Neural cell (in vitro differentiated cells): ENCODE results near the gene MTHFD1L. TPM values are rescaled to one million over a fixed set of nuclear protein-coding genes. Genes with fewer than 3 reads are reported as not detected.

Experiments used
- H2AFZ ChIP-seq: fragments of 200-600, 300-800 bp; sonication (generic), shearing (Covaris generic); 2 replicates; pipeline ENCODE4 v1.6.0; 2014; ENCODE audit warnings: low read depth, mild to moderate bottlenecking, antibody characterized with exemption, low read length, moderate library complexity
- H3F3A ChIP-seq: fragments of 200-600 bp; shearing (Covaris generic); 2 replicates; pipeline ENCODE4 v1.6.1; 2016; ENCODE audit warnings: mild to moderate bottlenecking, moderate library complexity, mixed read lengths, antibody characterized with exemption, low read length; ENCODE audit not compliant: insufficient read depth, poor library complexity, severe bottlenecking
- H3K27ac ChIP-seq: fragments of 200-600, 300-800 bp; sonication (generic), shearing (Covaris generic); 2 replicates; pipeline ENCODE4 v1.5.1; 2014; ENCODE audit warnings: mild to moderate bottlenecking, low read length, moderate library complexity
- H3K27me3 ChIP-seq: fragments of 300-800, 200-600 bp; sonication (generic), shearing (Covaris generic); 2 replicates; pipeline ENCODE4 v1.6.0; 2014; ENCODE audit warnings: mild to moderate bottlenecking, low read depth, low read length, moderate library complexity; ENCODE audit not compliant: insufficient read depth
- H3K36me3 ChIP-seq: fragments of 300-800, 200-600 bp; sonication (generic), shearing (Covaris generic); 2 replicates; pipeline ENCODE4 v1.5.1; 2014; ENCODE audit warnings: mild to moderate bottlenecking, antibody characterized with exemption, low read length, moderate library complexity; ENCODE audit not compliant: insufficient read depth
- H3K4me2 ChIP-seq: fragments of 300-800, 200-600 bp; sonication (generic), shearing (Covaris generic); 2 replicates; pipeline ENCODE4 v1.6.0; 2014; ENCODE audit warnings: mild to moderate bottlenecking, low read length
- H3K4me3 ChIP-seq: fragments of 300-800, 200-600 bp; sonication (generic), shearing (Covaris generic); 2 replicates; pipeline ENCODE4 v1.5.1; 2014; ENCODE audit warnings: mild to moderate bottlenecking, low read length, moderate library complexity
- H3K79me2 ChIP-seq: fragments of 200-600 bp; shearing (Covaris generic); replicated peaks from 2 replicates; pipeline ENCODE4 v1.6.0; 2014; ENCODE audit warnings: mild to moderate bottlenecking, low read length, moderate library complexity; ENCODE audit not compliant: insufficient read depth
- H3K9ac ChIP-seq: fragments of 300-800, 200-600 bp; sonication (generic), shearing (Covaris generic); 2 replicates; pipeline ENCODE4 v1.6.1; 2016; ENCODE audit warnings: mild to moderate bottlenecking, low read length, mixed read lengths
- H3K9me2 ChIP-seq: fragments of 200-600 bp; shearing (Covaris generic); 2 replicates; pipeline ENCODE4 v1.6.1; 2016; ENCODE audit warnings: mild to moderate bottlenecking, low read length, mixed read lengths; ENCODE audit not compliant: insufficient read depth
- H3K9me3 ChIP-seq: fragments of 200-600, 300-800 bp; sonication (generic), shearing (Covaris generic); 2 replicates; pipeline ENCODE4 v1.6.1; 2016; ENCODE audit warnings: mild to moderate bottlenecking, mixed run types, low read length, moderate library complexity, mixed read lengths
- H4K20me1 ChIP-seq: fragments of 200-600 bp; shearing (Covaris generic); 2 replicates; pipeline ENCODE4 v1.6.1; 2016; ENCODE audit warnings: mild to moderate bottlenecking, mixed run types; ENCODE audit not compliant: insufficient read depth
- CTCF ChIP-seq: fragments of 450-650 bp; IDR thresholded peaks from 2 replicates; pipeline ENCODE4 v1.5.1; 2014; ENCODE audit warnings: antibody characterized with exemption, mild to moderate bottlenecking, moderate library complexity; ENCODE audit not compliant: poor library complexity, severe bottlenecking
- EP300 ChIP-seq: fragments of 450-650 bp; conservative IDR thresholded peaks from 2 replicates; pipeline ENCODE4 v1.6.1; 2014; ENCODE audit warnings: antibody characterized with exemption, mild to moderate bottlenecking, moderate library complexity; ENCODE audit not compliant: poor library complexity, severe bottlenecking
- EZH2 ChIP-seq: fragments of 200-600, 300-800 bp; shearing (Covaris generic), sonication (generic); IDR thresholded peaks from 2 replicates; pipeline ENCODE4 v1.6.1; 2014; ENCODE audit warnings: antibody characterized with exemption, low read length, borderline replicate concordance, mild to moderate bottlenecking; ENCODE audit not compliant: insufficient read depth, poor library complexity, severe bottlenecking
- MXI1 ChIP-seq: fragments of 450-650 bp; conservative IDR thresholded peaks from 2 replicates; pipeline ENCODE4 v1.6.1; 2014; ENCODE audit warnings: antibody characterized with exemption, mild to moderate bottlenecking; ENCODE audit not compliant: poor library complexity, severe bottlenecking
- POLR2AphosphoS5 ChIP-seq: IDR thresholded peaks from 2 replicates; pipeline ENCODE4 v1.6.1; 2012
- RAD21 ChIP-seq: fragments of 450-650 bp; conservative IDR thresholded peaks from 2 replicates; pipeline ENCODE4 v1.6.1; 2014; ENCODE audit warnings: antibody characterized with exemption, mild to moderate bottlenecking, moderate library complexity
- REST ChIP-seq: IDR thresholded peaks from 2 replicates; pipeline ENCODE4 v1.6.1; 2012; ENCODE audit warnings: borderline replicate concordance
- SMC3 ChIP-seq: fragments of 450-650 bp; conservative IDR thresholded peaks from 2 replicates; pipeline ENCODE4 v1.6.1; 2014; ENCODE audit warnings: antibody characterized with exemption, mild to moderate bottlenecking, moderate library complexity; ENCODE audit not compliant: poor library complexity
- TAF1 ChIP-seq: IDR thresholded peaks from 2 replicates; pipeline ENCODE4 v1.6.1; 2012; ENCODE audit warnings: low read depth
- polyA plus RNA-seq: library from polyadenylated mRNA; depleted of rRNA; stranded (reverse); fragments of >200 nt; gene quantifications from 2 replicates; pipeline ENCODE4 v1.2.3, GENCODE V29; 2014

Gene MTHFD1L
- polyA plus RNA-seq, 1 donor from 2014 or later: 6.3 TPM

GRCh38 chr6:150907383-150907782 lies 41.9 kb downstream of the MTHFD1L start:
- Histone ChIP-seq H3K36me3 (no peaks in the 10 kb centered on the region), H3K9me2 (no peaks in the 10 kb centered on the region), H3K4me3 (no peak overlapping the region), H3K79me2 (no peaks in the 10 kb centered on the region), H3K9me3 (no peaks in the 10 kb centered on the region), H3F3A (no peaks in the 10 kb centered on the region), H2AFZ (no peak overlapping the region), H4K20me1 (no peaks in the 10 kb centered on the region), H3K4me2 (no peak overlapping the region), H3K27me3 (no peaks in the 10 kb centered on the region), H3K9ac (no peak overlapping the region), H3K27ac (no peak overlapping the region)
- TF ChIP-seq MXI1: no peak
- TF ChIP-seq CTCF: no peak
- no peak for TF ChIP-seq TAF1
- TF ChIP-seq SMC3: no peak
- TF ChIP-seq POLR2AphosphoS5: no peak
- TF ChIP-seq RAD21: no peak
- no peak for TF ChIP-seq EP300
- TF ChIP-seq REST: no peak
- no peak for TF ChIP-seq EZH2

DNA sequence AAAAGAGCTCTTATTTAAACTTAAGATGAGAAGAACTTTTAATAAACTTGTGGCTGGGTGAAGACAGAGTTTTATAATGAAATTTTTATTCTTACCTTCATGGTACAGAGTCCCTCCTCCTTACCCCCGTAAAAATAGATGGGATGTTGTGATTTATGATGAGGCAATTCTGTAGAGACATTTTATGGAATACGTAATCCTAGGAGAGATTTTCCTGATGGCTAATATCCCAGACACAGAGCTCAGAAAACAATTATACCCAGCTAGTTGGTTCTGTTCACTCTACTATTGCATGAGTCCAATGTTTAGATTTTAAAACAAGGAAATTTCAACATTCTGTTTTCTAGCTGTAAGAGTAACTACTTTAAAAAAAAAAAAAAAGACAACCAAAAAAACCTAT lies 43.4 kb downstream of the MTHFD1L start:
- Histone ChIP-seq H3K79me2 (no peaks in the 10 kb centered on the region), H3F3A (no peaks in the 10 kb centered on the region), H2AFZ (no peak overlapping the region), H3K9me3 (no peaks in the 10 kb centered on the region), H3K4me2 (no peak overlapping the region), H3K36me3 (no peaks in the 10 kb centered on the region), H3K9me2 (no peaks in the 10 kb centered on the region), H3K4me3 (no peak overlapping the region), H3K27me3 (no peaks in the 10 kb centered on the region), H3K9ac (no peak overlapping the region), H3K27ac (no peak overlapping the region), H4K20me1 (no peaks in the 10 kb centered on the region)
- TF ChIP-seq TAF1 (no peak), RAD21 (no peak), EZH2 (no peak)

DNA sequence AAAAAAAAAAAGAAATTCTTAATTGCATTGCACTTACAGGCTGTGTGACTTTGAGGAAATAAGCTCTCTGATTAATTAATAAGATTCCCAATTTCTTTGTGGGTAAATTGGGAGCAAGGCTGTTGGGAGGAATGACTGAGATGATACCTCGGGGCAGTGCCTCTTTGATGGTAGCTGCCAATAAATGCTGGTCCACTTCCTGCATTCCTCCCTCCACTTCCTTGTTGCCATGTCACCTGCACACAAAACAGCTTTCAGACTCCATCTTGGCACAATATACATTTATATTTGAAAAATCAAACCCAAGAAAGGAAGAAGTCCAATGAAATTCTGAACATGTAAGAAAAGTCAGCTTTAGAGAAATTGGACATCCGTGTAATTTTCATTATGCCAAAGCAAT lies 45.1 kb downstream of the MTHFD1L start:
- TF ChIP-seq RAD21 (no peak), TAF1 (no peak), MXI1 (no peak), EZH2 (no peak)
- Histone ChIP-seq H3K9me2 (no peaks in the 10 kb centered on the region), H3K27ac (no peak overlapping the region), H4K20me1 (no peaks in the 10 kb centered on the region), H3K79me2 (no peaks in the 10 kb centered on the region), H3F3A (no peaks in the 10 kb centered on the region), H2AFZ (no peak overlapping the region), H3K4me3 (no peak overlapping the region), H3K36me3 (no peaks in the 10 kb centered on the region), H3K27me3 (no peaks in the 10 kb centered on the region), H3K9ac (no peak overlapping the region), H3K4me2 (no peak overlapping the region), H3K9me3 (no peaks in the 10 kb centered on the region)
